GM15510 (cell line): ENCODE data around the gene SPG7.

Source experiments
- POLR2A ChIP-seq: IDR thresholded peaks from 3 replicates; pipeline ENCODE4 v1.6.1; 2011; ENCODE audit warnings: borderline replicate concordance; ENCODE audit not compliant: insufficient read length; ENCODE audit errors: extremely low read depth

The SPG7 gene

DNA sequence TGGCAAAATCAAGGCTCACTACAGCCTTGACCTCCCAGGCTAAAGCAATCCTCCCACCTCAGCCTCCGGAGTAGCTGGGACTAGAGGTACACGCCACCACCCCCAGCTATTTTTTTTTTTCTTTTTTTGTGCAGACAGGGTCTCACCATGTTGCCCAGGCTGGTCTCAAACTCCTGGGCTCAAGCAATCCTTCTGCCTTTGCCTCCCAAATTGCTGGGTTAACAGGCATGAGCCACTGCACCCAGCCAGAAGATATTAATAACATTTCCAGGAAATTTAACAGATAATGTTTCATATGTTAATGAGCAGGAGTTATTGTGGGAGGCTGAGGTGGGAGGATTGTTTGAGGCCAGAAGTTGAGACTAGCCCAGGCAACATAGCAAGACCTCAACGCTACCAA lies 8.4 kb upstream of the SPG7 start:
- TF ChIP-seq POLR2A = no peak

GRCh38 chr16:89502081-89502843 lies 5.9 kb upstream of the SPG7 start:
- no peak for TF ChIP-seq POLR2A

- no peak for TF ChIP-seq POLR2A
These were observed 4.1 kb upstream of the SPG7 start for GRCh38 chr16:89504091-89504490.

- peak; percentile 74 for TF ChIP-seq POLR2A
These were observed 2.7 kb upstream of the SPG7 start for GRCh38 chr16:89505204-89506112.

DNA sequence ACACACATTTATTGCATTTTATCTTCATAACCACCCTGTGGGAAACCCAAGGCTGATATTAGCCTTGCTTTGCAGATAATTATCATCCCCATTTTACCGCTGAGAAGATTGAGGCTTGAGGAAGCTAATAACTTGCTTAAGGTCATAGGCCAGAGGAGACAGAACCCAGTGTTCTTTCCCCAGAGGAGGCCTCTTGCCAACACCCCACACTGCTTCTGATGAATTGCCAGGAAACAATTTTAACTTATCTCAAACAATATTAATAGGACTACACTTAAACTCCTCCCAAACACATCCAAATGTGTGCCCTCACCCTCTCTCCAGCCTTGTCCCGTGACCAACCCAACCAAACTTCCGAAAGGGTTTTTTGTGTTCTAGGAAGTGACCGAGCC lies 2.1 kb upstream of the SPG7 start:
- no peak for TF ChIP-seq POLR2A

DNA sequence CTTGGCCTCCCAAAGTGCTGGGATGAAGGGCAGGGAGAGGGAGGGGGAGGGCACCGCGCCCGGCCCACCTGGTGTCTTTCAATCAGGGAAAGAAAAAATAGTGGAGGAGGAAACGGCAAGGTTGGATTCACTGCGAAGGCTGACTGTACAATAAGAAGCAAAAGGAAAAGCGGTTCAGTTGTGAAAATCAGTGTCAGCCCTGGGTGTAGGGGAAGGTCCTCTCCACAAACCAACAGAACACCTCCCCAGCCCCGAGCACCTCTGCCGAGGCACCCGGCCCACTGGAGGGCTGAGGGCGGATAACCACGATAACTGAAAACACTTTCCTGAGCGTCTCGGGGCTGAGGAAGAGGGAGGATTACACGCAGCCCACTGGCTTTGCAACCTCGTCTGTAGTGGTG lies 1.4 kb upstream of the SPG7 start:
- TF ChIP-seq POLR2A = no peak

- no peak for TF ChIP-seq POLR2A
These were observed 879 bp upstream of the SPG7 start for GRCh38 chr16:89507214-89507833.

- TF ChIP-seq POLR2A = no peak
These were observed 2.3 kb downstream of the SPG7 start for GRCh38 chr16:89510526-89510925.

- TF ChIP-seq POLR2A = no peak
These were observed 3.2 kb downstream of the SPG7 start for GRCh38 chr16:89511374-89511773.

DNA sequence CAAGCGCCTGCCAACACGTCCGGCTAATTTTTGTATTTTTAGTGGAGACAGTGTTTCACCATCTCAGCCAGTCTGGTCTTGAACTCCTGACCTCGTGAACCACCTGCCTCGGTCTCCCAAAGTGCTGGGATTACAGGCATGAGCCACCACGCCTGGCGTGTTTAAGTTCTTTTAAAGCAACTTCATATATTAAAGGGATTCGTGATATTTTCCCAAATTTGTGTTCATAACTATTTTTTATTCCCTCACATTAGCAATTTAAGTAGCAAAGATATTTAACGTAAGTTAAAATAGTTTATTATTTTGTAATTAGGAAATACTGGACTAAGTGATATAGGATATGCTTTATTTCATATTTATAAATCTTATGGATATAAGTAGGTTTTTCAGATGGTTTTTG lies 4.2 kb downstream of the SPG7 start:
- TF ChIP-seq POLR2A = no peak

- no peak for TF ChIP-seq POLR2A
These were observed 8.9 kb downstream of the SPG7 start for GRCh38 chr16:89517128-89517527.

GRCh38 chr16:89519881-89520280 lies 11.7 kb downstream of the SPG7 start:
- no peak for TF ChIP-seq POLR2A

DNA sequence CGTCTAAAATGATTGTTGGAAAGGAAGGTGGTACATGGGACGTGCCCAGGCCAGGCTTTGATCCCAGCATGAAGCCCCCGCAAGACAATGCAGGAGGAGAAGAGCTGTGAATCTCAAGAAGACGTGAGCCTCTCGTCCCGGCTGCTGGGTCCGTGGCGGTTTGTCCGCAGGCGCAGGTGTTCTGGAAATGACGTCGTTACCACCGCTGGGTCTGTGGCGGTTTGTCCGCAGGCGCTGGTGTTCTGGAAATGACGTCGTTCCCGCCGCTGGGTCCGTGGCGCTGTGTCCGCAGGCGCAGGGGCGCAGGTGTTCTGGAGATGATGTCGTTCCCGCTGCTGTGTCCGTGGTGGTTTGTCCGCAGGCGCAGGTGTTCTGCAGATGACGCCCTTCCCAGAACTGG lies 14.1 kb downstream of the SPG7 start:
- no peak for TF ChIP-seq POLR2A

DNA sequence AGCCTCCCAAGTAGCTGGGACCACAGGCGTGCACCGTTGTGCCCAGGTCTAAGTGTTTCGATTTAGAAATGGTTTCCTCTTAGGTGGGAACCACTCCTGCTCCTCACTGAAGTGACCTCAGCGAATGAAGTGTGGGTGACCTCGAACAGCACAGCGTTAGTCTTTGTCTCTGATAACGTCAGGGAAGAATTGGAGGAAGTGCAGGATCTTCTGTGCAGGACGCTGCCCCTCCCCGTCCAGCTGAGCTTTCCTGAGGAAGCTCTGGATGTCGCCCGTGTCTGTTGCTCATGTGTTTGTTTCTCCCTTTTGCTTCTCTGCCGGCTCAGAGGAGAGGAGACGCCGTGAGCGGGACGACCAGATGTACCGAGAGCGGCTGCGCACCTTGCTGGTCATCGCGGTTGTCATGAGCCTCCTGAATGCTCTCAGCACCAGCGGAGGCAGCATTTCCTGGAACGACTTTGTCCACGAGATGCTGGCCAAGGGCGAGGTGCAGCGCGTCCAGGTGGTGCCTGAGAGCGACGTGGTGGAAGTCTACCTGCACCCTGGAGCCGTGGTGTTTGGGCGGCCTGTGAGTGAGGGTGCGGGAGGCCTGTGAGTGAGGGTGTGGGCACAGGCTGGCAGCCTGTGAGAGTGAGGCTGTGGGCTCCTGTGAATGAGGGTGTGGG lies 15.6 kb downstream of the SPG7 start:
- TF ChIP-seq POLR2A = no peak
